Epithelial cell of proximal tubule (primary cell): Measurements from ENCODE around the gene LRRC52. TPM values are rescaled to one million over a fixed set of nuclear protein-coding genes. Genes with fewer than 3 reads are reported as not detected.
"Not testable (repeated sequence)": the region's sequence is repeated elsewhere in the genome, so short reads cannot be mapped to it uniquely, and the experiment has no call there.

ENCODE experiments used
- DNase-seq: peaks from one replicate; pipeline ENCODE4 v3.0.0-alpha.2; 2011; ENCODE audit warnings: low read depth
- H3K4me3 ChIP-seq: 2 replicates; pipeline ENCODE4 v1.5.1; 2011; ENCODE audit warnings: low read depth, mild to moderate bottlenecking, low read length
- CTCF ChIP-seq: conservative IDR thresholded peaks from 2 replicates; pipeline ENCODE4 v1.5.1; 2012; ENCODE audit warnings: low read depth, mild to moderate bottlenecking, low read length
- total RNA-seq: library from RNA; depleted of rRNA; stranded (reverse); fragments of >200 nt; gene quantifications from 2 replicates; pipeline ENCODE4 v1.2.3, GENCODE V29; 2015

The LRRC52 gene
- total RNA-seq, 1 donor from 2014 or later, result not detected

- no peak overlapping the region for H3K4me3 ChIP-seq
- TF ChIP-seq CTCF, result no peak
- no peak for DNase-seq
Observed at GRCh38 chr1:165595246-165595938, 51.6 kb downstream of the LRRC52 start.

- no peak for TF ChIP-seq CTCF
- peak overlapping the region; percentile 81 for H3K4me3 ChIP-seq
- peak; percentile 74 for DNase-seq
Observed at GRCh38 chr1:165597883-165598675, 54.3 kb downstream of the LRRC52 start.

GRCh38 chr1:165598676-165599059, 54.9 kb downstream of the LRRC52 start:
- H3K4me3 ChIP-seq, result peak overlapping the region; percentile 81
- DNase-seq, result no peak
- TF ChIP-seq CTCF, result no peak

- H3K4me3 ChIP-seq, result no peak overlapping the region
- no peak for TF ChIP-seq CTCF
- no peak for DNase-seq
Observed at GRCh38 chr1:165600793-165601192, 57.0 kb downstream of the LRRC52 start.

- H3K4me3 ChIP-seq, result no peak overlapping the region
- DNase-seq, result no peak
- TF ChIP-seq CTCF, result no peak
Observed at GRCh38 chr1:165603810-165604209, 60.0 kb downstream of the LRRC52 start.

GRCh38 chr1:165605246-165605645, 61.4 kb downstream of the LRRC52 start:
- TF ChIP-seq CTCF, result no peak
- no peak for DNase-seq
- no peak overlapping the region for H3K4me3 ChIP-seq

- DNase-seq, result peak; percentile 59
Observed at GRCh38 chr1:165606676-165607075, 62.9 kb downstream of the LRRC52 start.

More at GRCh38 chr1:165606676-165607075, 62.9 kb downstream of the LRRC52 start:
- not testable (repeated sequence) for H3K4me3 ChIP-seq
